HEK293 (cell line): ENCODE measurements around the gene PIP5K1C.
A peak's percentile ranks its signal among the peaks of the same experiment; 100 is the strongest.

Experiments
- CTCF ChIA-PET: fragments of 350-600 bp; formaldehyde crosslinking; extraction: SDS; loops from one replicate; lab custom pipeline; 2021; ENCODE audit warnings: antibody characterized with exemption; lab: Yijun Ruan, JAX
- POLR2A ChIA-PET: fragments of 300-600 bp; formaldehyde crosslinking; extraction: SDS; loops from one replicate; lab custom pipeline; 2020; ENCODE audit warnings: antibody characterized with exemption, inconsistent platforms; lab: Yijun Ruan, JAX
- H3K27ac ChIP-seq: fragments of 200-500 bp; sonication (Bioruptor generic); 2 replicates; pipeline ENCODE4 v1.5.1; 2014; ENCODE audit warnings: low read depth, low read length, control low read depth, inconsistent platforms; ENCODE audit errors: extremely low read depth
- H3K36me3 ChIP-seq, 2 experiments: fragments of 200-500 bp in 1 of 2; sonication (Bioruptor generic) in 1 of 2; 1 replicate in 1 of 2; 2 replicates in 1 of 2; pipeline ENCODE4 v1.5.1; 2014 to 2017; ENCODE audit warnings: inconsistent platforms in 2 of 2, low read length in 2 of 2; ENCODE audit not compliant: control insufficient read depth in 2 of 2, insufficient read depth in 1 of 2
- H3K4me1 ChIP-seq: fragments of 200-500 bp; sonication (Bioruptor generic); 2 replicates; pipeline ENCODE4 v1.5.1; 2014; ENCODE audit warnings: mild to moderate bottlenecking, low read length, inconsistent platforms; ENCODE audit not compliant: control insufficient read depth, insufficient read depth
- H3K4me3 ChIP-seq: 2 replicates; pipeline ENCODE4 v1.5.1; 2011; ENCODE audit warnings: low read depth, mild to moderate bottlenecking, control low read depth, low read length, moderate library complexity
- H3K9me3 ChIP-seq: fragments of 200-500 bp; sonication (Bioruptor generic); 2 replicates; pipeline ENCODE4 v1.5.1; 2014; ENCODE audit warnings: low read depth, low read length, inconsistent platforms; ENCODE audit not compliant: control insufficient read depth, insufficient read depth
- ATF2 ChIP-seq: fragments of 450-650 bp; formaldehyde crosslinking; IDR thresholded peaks from 2 replicates; pipeline ENCODE4 v1.5.1; 2016; ENCODE audit warnings: missing biosample characterization, missing genetic modification characterization, low read depth
- BCL11A ChIP-seq: fragments of 450-650 bp; formaldehyde crosslinking; IDR thresholded peaks from 2 replicates; pipeline ENCODE4 v1.5.1; 2016; ENCODE audit warnings: low read depth, missing biosample characterization, missing genetic modification characterization
- PRDM10 ChIP-seq: fragments of 450-650 bp; formaldehyde crosslinking; IDR thresholded peaks from 2 replicates; pipeline ENCODE4 v1.5.1; 2016; ENCODE audit warnings: missing biosample characterization, missing genetic modification characterization
- TRIM28 ChIP-seq: IDR thresholded peaks from 2 replicates; pipeline ENCODE4 v1.6.1; 2011; ENCODE audit warnings: low read length, control low read depth, borderline replicate concordance
- TSHZ1 ChIP-seq: fragments of 450-650 bp; formaldehyde crosslinking; IDR thresholded peaks from 2 replicates; pipeline ENCODE4 v1.5.1; 2016; ENCODE audit warnings: missing biosample characterization, missing genetic modification characterization, borderline replicate concordance
- ZFP37 ChIP-seq: fragments of 450-650 bp; formaldehyde crosslinking; IDR thresholded peaks from 2 replicates; pipeline ENCODE4 v1.5.1; 2016; ENCODE audit warnings: missing biosample characterization, missing genetic modification characterization
- ZNF157 ChIP-seq: fragments of 450-650 bp; formaldehyde crosslinking; IDR thresholded peaks from 2 replicates; pipeline ENCODE4 v1.5.1; 2016; ENCODE audit warnings: missing biosample characterization, missing genetic modification characterization
- ZNF391 ChIP-seq: fragments of 450-650 bp; formaldehyde crosslinking; IDR thresholded peaks from 2 replicates; pipeline ENCODE4 v1.5.1; 2016; ENCODE audit warnings: low read depth, missing biosample characterization, missing genetic modification characterization, borderline replicate concordance
- ZNF48 ChIP-seq: fragments of 450-650 bp; formaldehyde crosslinking; IDR thresholded peaks from 2 replicates; pipeline ENCODE4 v1.5.1; 2016; ENCODE audit warnings: missing biosample characterization, missing genetic modification characterization
- ZNF513 ChIP-seq: fragments of 450-650 bp; IDR thresholded peaks from 2 replicates; pipeline ENCODE4 v1.5.1; 2018; ENCODE audit warnings: missing biosample characterization, missing genetic modification characterization
- ZNF670 ChIP-seq: fragments of 450-650 bp; formaldehyde crosslinking; IDR thresholded peaks from 2 replicates; pipeline ENCODE4 v1.5.1; 2016; ENCODE audit warnings: missing biosample characterization, missing genetic modification characterization, low read depth

Gene PIP5K1C

GRCh38 chr19:3738477-3739220 is 38.4 kb upstream of the PIP5K1C start:
- no peak overlapping the region for H3K27ac ChIP-seq
- CTCF ChIA-PET, result interaction anchor here (0.6 kb wide), 1 partner anchor 25 kb away, joined by 3 read pairs; no protein-coding TSS in a partner anchor
- POLR2A ChIA-PET, result no interaction called here

GRCh38 chr19:3737487-3738205 is 37.4 kb upstream of the PIP5K1C start:
- TF ChIP-seq ZNF157, result peak; percentile 100
- no peak for TF ChIP-seq ZNF513 (tag by site-specific recombination)
- H3K27ac ChIP-seq, result no peak overlapping the region
- ChIA-PET POLR2A (no interaction called here), CTCF (no interaction called here)
- H3K9me3 ChIP-seq, result no peaks in the 10 kb centered on the region
- H3K4me1 ChIP-seq, result no peaks in the 10 kb centered on the region
- H3K4me3 ChIP-seq, result no peak overlapping the region
- no peaks in the 10 kb centered on the region for H3K36me3 ChIP-seq

More at GRCh38 chr19:3738477-3739220, 38.4 kb upstream of the PIP5K1C start:
- no peaks in the 10 kb centered on the region for H3K36me3 ChIP-seq
- TF ChIP-seq ZFP37 (no peak), PRDM10 (peak; percentile 62)
- no peaks in the 10 kb centered on the region for H3K9me3 ChIP-seq
- H3K4me3 ChIP-seq, result no peak overlapping the region
- H3K4me1 ChIP-seq, result no peaks in the 10 kb centered on the region

- POLR2A ChIA-PET, result no interaction called here
- CTCF ChIA-PET, result interaction anchor here (0.6 kb wide), 1 partner anchor 1951 kb away, joined by 3 read pairs; no protein-coding TSS in a partner anchor
- H3K36me3 ChIP-seq, result no peaks in the 10 kb centered on the region
- no peaks in the 10 kb centered on the region for H3K4me1 ChIP-seq
- no peak overlapping the region for H3K4me3 ChIP-seq
- no peaks in the 10 kb centered on the region for H3K9me3 ChIP-seq
- TF ChIP-seq TSHZ1 (tag by site-specific recombination) (no peak), ZNF48 (tag by site-specific recombination) (no peak), ZNF670 (tag by site-specific recombination) (no peak), BCL11A (tag by site-specific recombination) (no peak), TRIM28 (no peak), ATF2 (tag by site-specific recombination) (peak; percentile 35; the same call in 1 of the 2 replicates), ZNF391 (tag by site-specific recombination) (no peak)
- H3K27ac ChIP-seq, result no peak overlapping the region
Measured at GRCh38 chr19:3736106-3736724, 35.9 kb upstream of the PIP5K1C start.
